Superior temporal gyrus (tissue), 1 donor: Measurements from ENCODE around the gene TRAPPC11.

Source experiments
- DNase-seq: peaks from one replicate; pipeline ENCODE4 v3.0.0-alpha.2; 2016; ENCODE audit errors: extremely low spot score

The TRAPPC11 gene

DNA sequence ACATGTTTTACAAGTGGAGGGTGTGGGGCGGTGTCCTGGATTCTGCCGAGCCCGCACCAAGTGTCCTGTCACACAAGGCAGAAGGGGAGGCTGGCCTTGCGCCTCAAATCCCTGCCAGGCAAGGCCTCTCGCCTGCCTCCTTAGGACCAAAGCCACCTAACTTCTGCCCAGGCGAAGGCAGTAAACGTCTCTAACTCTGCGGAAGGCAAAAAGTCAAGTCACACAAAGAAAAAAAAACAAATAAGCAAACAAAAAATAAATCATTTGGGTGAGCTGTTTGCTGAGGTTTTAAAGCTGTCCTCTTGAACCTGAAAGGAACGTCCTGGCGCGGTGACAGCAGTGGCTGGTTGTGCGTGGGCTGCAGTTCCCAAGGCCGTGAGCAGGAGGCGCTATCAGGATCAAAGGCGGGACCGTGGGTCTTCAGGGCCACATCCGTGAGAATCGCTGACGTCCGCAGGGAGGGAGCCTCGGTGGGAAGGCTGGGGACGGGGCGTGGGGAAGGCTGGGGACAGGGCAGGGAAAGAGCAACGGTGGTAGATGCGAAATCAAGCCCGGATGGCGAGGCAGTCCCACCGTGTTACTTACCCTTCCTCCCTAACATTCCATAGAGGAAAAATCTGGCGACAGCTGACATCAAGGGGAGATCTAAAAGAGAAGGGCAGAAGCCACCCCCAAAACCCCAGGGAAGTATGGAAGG lies 99.1 kb downstream of the TRAPPC11 start:
- DNase-seq = no peak

DNA sequence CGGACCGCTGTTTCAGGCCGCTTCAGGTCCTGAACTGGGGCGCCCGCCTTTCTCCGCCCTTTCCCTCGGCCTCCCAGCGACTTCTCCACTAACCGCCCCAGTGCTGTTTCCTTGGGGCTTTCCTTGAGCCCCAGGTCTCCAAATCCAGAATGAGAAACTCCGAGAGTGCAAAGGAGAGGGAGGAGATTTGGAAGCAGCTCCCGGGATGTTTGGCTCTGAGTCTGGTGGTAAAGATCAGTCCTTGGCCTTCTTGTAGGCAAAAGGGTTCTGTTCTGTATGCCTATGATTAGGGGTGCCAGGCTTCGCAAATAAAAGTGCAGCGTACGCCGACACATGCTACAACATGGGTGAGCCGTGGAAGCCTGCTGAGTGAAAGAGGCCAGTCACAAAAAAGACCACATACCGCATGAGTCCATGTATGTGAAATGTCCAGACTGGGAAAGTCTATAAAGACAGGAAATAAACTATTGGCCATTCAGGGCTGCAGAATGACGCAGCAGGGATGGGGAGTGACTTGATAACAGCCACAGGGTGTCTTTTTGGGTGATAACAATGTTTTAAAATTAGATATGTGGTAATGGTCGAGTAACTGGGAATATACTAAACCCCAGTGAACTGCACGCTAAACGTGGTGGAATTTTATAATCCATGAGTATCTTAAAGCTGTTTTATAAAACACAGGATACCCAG lies 99.8 kb downstream of the TRAPPC11 start:
- DNase-seq = no peak

DNA sequence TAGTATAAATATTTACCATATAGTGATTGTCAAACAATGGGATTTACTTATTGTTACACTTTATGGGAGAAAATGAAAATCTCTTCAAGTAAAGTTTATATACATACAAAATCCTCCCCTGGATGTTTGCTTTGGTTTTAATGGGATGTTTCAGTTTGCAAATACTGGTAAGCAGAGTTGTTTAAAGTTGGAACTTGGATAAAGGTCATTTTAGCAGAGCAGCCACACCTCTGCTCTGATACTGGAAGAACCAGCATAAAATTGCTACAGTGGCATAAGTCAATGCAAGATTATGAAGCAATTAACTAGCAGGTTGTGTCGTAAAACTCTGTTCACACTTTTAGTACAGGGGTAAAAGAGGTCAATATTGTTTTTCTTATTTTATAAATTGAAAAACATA lies 101.2 kb downstream of the TRAPPC11 start:
- no peak for DNase-seq
